HG03460 (cell line): ENCODE measurements around the gene ZNF407.
"Not testable (repeated sequence)": the region's sequence is repeated elsewhere in the genome, so short reads cannot be mapped to it uniquely, and the experiment has no call there.

Experiments
- ATAC-seq: cut with Tn5 transposase; IDR thresholded peaks from one replicate; pipeline ENCODE4 v1.9.1; 2021; ENCODE audit not compliant: unreplicated experiment

ZNF407 gene

DNA sequence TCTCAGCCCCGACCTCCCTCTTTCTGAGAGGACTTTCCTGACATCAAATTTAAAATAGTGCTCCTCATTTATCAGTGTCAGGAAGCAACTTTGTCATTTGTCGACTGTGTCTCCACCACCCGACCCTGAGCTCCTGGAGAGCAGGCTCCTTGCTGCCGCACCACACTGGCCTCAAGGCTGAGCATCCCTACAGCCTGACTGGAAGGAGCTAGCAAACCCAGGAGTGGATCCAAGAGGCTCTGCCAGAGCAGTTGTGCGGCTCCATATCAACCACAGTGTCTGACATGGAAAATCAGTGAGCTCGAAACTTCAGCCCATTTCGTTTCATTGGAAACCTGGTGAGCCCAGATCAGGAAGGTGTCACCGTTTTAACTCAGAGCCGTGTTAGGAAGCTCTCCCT lies 486.1 kb downstream of the ZNF407 start:
- no peak for ATAC-seq

DNA sequence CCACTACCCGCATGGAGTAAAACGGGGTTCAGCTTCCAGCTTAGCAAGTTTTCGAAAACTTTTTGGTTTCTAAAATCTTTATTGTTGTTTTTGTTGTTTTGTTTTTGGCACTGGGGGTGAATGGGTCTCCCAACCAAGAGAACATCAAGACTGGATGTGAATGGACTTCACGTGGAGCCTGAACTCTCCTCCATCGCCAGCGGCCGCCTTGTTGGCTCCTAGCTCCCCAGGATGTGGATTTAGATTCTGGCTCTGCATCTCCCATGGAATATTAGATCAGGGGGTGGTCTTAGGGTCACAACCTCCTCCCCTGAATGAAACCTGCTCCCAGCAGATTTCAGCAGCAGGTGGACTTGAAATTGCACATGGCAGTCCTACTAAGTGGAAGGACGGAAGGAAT lies 488.0 kb downstream of the ZNF407 start:
- ATAC-seq = not testable (repeated sequence)

DNA sequence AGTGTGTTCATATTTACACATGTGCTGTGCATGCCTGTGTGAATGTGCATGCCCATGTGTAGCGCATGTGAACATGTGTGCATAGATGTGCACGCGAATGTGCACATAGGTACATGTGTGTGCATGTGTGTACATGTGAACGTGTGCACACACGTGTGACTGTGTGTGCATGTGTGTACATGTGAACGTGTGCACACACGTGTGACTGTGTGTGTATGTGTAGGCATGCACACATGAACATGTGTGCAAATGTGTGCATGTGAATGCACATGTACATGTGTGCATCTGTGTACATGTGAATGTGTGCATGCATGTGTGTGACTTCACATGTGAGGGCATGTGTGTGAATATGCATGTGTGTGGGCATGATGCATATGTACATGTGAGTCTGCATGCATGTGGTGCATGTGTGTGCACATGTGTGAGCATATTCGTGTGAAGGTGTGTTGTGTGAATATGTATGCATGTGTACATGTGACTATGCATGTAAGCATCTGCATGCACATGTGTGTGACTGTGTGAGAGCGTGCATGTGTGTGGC lies 488.9 kb downstream of the ZNF407 start:
- no peak for ATAC-seq

DNA sequence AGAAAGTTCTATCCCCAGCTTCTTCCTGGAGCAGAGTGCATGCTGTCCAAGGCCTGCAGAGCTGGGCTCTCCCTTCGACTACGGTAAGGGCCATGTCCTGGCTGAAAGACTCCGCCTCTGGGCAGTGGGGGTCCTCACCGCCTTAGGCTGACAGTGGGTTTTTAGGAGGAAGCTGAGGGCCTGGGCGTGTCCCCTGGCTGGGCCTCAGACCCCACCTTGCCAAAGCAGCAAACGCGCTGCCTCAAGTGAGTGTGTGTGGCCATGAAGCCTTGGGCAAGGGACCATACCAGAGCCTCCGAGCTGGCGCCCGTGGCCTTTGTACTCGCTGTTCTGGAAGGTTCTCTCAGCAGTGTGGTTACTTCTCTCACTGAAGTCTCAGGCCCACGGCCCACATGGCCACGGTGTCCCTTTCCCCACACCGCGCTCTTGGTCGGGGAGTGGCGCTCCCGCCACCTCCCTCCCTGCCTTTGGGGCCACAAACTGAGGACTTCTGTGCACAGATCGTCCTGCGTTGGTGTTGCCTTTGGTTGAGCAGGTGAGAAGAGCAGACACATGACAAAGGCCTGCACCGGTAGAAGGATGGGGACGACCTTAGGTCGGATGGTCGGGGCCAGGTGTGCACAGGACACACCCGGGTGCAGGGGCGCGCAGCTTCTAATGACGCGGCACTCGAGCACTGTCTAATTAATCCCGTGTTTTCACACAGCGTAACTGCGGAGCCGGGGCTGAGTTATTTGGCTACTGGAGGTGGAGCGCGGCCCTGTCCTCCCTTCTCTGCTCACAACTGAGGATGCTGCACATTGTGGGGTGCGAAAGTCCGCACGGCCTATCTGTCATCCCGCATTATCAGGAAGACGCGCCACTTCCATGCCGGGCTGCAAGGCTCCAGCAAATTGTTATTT lies 489.7 kb downstream of the ZNF407 start:
- ATAC-seq = no peak

DNA sequence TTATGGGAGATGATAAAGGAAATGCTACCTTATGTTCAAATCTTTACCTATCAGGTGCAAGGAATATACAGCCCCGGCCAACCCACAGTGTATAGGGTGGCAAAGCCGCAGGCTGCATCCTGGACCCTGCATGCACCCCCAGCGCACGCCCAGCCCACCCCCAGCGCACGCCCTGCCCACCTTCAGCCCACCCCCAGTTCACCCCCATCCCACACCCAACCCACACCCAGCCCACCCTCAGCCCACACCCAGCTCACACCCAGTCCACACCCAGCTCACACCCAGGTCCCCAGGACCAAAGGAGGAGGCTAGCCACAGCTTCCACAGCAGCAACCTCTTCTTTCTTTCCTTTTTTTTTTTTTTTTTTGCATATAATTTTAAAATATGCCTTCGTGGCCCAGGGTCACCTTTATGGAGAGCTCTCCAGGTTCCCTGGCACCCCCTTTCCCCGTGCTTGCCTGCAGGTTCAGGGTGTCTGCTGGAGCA lies 490.4 kb downstream of the ZNF407 start:
- no peak for ATAC-seq

DNA sequence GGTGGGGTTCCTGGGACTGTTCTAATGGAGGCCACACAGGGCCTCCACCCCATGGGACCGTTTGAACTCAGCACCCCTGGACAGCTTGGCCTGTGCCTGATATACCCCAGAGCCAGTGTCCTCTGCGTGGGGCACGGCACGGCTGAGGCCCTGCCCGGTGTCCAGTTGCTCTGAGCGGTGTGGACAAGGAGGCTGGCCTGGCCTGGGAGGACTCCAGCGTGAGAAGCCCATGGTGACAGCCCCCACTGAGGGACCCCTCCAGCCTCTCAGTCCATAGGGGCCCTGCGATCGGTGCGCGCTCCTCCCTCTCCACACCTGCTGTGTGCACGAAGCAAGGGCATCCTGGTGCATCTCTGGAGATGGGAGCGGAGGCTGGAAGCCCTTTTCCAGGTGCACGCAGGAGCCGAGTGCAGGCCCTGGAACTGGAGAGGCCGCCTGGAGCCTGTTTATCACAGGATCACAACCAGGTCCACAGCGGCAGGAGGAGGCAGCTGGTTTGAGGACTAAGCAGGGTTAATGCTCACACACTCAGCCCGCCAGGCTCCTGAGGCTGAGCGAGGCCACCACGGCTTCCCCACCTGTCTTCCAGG lies 491.0 kb downstream of the ZNF407 start:
- no peak for ATAC-seq

DNA sequence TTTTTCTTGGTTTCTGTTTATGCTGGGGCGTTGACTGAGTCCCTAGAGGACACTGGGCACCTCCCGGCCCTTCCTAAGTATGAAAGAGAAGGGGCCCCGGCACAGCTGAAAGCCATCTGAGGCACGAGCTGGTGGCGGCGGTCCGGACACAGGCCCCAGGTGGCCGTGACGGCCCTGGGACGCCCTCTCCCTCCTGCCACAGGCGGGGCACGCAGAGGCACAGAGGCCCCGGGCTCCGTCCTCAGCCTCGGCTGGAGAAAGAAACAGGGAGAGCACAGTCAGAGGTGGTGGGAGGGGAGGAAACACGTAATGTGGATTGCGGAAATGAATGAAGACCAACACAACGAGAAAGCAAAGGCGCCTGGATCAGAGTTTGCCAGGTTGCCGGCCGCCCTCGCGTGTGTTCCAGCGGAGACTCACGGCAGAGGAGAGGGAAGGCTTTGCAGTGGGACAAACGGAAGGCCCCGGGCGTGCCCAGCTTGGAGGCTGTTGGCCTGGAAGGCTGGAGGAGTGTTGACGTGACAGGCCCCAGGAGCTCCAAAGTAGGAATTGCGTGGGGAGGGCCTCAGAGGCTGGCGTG lies 492.2 kb downstream of the ZNF407 start:
- no peak for ATAC-seq

DNA sequence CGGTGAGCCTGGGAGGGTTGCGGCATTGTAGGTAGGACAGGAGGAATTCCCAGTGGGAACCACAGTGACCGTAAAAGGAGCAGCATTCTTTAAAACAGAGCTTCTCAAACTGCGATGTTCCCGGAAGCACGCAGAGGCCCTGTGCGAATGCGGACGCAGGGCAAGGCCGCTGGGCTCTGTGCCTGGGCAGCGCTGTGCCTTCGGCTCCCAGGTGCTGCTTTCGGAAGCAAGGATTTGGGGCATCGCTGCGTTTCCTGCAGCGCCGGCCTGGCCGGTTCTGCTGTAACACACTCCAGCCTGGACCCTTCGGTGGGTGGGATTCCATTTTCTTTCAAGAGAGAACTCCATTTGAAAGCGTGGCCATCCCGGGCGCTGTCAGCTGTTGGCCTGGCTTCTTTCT lies 492.7 kb downstream of the ZNF407 start:
- no peak for ATAC-seq

DNA sequence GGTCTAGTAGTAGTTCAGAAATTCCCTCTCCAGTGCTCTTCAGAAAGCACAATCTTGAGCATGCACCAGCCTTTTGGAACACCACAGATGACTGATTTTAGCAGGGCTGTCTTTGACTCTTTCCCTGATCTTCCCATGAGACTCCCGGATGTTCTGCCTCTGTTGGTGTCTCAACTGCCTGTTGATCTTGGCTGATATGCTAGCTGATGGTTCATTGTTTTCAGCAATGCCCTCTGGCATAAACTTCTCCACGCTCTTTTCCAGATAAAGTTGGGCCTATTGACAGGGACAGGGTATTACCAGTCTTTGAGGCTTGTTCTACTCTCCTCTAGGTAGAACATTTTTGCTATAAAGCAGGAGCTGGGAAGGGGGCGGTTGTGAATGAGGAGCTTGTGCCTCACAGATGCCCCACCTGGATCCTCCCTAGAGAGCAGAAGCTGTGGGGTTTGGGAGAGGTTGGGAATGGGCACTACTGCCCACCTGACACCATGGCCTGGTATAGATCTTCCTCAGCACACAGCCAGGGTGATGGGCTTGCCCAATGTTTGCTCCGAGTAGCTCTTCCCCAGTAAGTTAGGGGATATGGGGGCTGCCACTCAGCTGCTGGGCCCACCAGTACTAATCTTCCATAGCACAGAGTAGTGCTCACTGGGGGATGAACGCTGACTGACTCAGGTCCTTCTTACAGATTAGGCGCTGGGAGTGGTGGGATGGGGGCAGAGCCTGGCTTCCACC lies 500.0 kb downstream of the ZNF407 start:
- no peak for ATAC-seq

DNA sequence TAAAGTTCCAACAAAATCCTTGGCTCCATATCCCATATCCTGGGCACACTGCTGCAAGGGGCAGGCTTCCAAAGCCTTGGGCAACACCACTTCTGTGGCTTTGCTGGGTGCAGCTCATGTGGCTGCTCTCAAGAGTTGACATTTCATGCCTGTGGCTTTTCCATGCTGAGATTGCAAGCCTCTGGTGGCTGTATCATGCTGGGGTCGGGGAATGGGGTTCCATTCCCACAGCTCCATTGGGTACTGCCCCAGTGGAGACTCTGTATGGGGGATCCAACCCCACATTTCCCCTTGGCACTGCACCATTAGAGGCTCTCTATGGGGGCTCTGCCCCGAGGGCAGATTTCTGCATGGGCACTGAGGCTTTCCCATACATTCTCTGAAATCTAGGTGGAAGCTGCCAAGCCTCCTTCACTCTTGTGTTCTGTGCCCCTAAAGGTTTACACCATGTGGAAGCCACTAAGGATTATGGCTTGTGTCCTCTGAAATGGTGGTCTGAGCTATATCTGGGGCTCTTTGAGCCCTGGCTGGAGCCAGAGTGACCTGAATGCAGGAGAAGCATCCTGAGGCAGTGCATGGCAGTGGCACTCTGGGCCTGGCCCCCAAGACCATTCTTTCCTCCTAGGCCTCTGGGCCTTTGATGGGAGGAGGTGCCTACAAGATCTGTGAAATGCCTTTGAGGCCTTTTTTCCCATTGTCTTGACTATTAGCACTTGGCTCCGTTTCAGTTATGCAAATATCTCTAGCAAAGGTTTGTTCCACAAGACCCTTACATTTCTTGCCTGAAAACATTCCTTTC lies 503.4 kb downstream of the ZNF407 start:
- no peak for ATAC-seq

DNA sequence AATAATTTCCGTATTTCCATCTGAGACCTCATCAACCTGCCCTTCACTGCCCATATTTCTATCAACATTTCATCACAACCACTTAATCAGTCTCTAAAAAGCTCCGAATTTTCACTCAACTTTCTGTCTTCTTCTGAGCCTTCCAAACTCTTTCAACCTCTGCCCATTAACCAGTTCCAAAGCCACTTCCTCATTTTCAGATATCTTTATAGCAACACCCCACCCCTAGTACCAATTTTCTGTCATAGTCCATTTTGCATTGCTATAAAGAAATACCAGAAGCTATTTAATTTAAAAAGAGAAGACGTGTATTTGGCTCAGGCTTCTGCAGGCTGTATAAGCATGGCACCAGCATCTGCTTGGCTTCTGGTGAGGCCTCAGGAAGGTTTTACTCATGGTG lies 504.2 kb downstream of the ZNF407 start:
- no peak for ATAC-seq

DNA sequence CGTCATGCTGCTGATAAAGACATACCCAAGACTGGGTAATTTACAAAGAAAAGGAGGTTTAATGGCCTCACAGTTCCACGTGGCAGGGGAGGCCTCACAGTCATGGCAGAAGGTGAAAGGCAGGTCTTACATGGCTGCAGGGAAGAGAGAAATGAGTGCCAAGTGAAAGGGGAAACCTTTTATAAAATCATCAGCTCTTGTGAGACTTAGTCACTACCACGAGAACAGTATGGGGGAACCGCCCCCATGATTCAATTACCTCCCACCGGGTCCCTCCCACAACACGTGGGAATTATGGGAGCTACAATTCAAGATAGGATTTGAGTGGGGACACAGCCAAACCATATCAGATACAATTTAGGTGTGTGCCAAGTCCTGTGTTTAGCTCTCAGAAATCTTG lies 506.4 kb downstream of the ZNF407 start:
- ATAC-seq = not testable (repeated sequence)

DNA sequence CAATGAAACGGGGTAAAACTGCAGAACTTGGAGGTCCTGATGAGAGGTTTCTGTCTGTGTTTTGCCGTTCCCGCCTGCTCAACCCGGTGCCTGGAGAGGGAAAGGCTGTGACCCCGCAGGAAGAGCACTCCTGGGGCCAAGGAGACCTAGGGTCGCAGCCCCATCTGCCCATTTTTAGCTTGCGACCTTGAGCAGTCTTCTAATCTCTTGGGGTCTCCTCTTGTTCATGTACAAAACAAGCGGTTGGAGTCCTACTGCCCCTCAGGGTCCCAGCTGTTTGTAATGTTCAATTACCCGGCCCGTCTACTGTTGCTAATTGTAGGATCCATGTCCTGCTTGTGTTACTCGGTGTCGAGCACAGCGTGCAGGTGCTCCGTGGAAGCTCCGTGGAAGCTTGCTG lies 506.8 kb downstream of the ZNF407 start:
- ATAC-seq = no peak

DNA sequence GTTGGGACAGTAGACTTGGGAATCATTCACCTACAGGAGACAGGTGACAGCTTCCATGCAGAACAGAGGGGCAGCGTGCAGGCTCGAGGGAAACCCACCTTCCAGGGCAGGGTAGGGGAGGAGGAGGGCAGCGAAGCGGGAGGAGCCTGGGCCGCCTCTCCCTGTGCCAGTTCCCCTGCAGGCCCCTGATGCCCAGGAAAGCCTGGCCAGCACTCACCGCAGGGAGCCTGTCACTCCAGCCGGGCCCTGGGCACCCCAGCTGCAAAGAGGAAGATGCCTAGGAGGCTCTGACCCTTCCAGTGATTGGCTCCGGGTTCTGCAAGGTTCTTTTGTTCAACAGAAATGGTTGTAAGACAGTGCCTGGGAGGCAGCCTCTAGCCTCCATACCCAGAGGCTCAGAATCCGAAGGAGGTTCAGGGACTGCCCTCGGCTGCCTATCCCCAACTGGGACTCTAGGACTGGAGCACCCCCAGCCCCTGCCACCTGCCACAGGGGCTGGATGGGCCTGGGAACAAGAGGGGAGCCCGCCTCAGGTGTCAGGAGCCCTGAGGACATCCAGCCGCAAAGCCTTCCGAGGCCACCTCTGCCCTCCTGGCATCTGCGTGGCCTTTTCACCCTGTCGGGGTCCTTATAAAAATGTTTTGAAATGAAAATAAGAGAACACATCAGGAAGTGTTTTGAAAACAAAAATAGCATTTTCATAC lies 508.0 kb downstream of the ZNF407 start:
- ATAC-seq = no peak

DNA sequence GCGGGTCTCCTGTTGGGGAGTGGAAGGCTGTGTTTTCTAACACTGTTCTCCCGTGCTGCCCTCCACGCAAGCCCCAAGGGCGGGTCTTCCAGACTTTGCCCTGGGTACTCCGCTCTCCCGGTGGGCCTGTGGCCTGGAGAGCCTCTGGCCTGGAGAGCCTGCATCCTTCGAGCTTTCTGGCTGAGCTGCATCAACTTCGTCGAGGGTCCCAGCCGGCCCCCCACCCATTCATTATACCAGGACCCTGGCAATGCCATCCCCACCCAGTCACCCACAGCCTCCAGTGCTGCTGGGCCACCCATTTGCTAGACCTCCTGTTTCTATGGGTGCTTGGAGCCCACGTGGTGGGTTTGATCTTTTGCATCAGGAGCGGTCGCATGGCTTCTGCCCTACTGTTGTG lies 509.1 kb downstream of the ZNF407 start:
- ATAC-seq = no peak

DNA sequence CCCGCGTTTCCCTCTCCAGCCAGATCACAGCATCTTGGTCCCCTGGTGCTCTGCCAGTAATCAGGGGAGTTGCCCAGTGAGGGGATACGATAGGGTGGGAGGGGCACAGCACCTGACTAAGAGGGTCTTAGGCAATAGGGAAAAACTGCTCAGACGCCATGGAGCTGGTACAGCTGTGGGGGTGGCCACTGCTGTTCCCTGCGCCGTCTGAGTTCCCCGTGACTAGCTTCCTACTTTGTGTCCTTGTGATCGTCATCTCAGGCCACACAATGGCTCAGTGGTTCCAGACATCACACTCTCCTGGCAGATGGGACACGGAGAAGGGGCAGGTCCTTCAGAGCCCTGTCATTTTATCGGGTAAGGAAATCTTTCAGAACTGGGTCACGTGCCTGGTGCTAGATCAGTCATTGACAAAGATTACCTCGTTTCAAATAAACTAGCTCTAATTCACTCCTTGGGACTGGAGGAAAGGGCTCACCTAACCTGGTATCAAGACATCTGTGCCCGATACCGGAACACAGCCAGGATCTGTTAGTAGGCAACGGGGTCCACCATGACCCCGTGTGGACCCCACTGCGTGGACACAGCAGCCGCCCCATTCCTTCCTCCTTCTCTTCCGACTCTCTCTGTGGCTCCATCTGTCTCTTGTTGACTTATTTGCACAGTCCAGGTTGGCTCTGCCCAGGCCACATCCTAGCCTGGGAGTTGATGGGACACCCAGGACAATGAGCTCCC lies 509.7 kb downstream of the ZNF407 start:
- no peak for ATAC-seq

DNA sequence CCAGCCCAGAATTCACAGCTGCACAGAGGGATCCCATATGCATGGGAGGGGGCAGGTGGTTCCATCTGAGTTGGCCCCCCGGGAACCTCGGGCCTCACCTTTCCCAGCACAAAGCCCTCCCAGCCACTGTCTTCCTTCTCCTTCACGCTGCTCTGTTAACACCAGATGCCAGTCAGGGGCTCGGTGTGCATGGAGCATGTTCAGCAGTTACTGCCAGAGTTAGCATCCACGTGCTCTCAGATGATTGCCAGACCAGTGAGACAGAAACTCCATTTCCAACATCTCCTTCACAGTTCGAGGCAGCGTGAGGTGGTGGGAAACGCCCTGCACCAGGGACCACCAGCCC lies 510.2 kb downstream of the ZNF407 start:
- no peak for ATAC-seq

DNA sequence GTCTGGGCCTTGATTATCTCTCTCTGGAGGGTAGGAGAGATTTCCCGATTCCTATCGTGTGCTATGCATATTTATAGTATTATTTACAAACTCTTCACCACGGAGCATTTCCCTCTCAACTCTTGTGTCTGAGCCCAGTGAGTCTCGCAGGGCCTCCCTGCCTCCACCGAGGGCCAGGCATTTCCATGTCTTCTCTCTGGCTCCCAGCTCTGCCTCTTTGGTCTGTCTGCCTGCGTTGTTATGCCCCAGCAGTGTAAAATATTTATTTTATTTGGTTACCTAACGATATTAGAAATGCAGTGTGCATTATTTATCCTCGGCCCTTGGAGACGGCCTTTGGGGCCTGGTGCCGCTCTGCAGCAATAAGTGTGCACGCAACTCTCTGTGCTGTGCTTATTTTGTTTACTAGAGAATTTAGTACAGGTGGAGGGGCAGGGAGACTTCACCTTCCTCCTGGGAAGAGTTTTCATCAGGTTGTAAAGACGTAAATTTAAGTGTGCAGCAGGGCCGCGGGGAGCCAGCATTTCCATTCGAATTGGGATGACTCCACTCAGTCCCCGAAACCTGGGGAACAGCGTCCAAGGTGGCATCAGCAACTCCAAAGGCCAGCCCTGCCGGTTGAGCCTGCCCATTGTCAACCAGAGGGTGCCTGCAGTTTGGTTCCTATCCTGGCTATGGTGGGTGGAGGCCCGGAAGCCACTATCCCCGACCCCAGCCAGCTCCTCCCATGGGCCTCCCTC lies 511.1 kb downstream of the ZNF407 start:
- ATAC-seq = no peak

DNA sequence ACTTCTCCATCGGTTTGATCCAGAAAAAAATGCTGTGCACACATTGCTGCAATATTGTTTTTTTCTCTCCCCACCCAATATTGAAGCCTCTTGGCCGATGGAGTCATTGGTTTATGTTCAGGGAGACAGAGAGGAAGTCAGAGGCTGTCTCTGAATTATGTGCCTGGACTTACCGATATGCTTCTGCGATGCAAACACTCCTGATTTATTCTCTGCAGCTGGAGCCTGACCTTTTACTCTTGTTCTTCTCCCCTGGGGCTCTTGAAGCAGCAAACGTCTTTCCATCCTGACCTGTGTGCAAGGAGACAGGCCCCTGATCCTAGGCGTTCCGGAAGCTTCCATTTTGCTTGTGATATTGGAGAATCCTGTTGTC lies 511.6 kb downstream of the ZNF407 start:
- ATAC-seq = no peak
